Neural crest cell (in vitro differentiated cells): ENCODE results near the gene TWF2. TPM values are rescaled to one million over a fixed set of nuclear protein-coding genes. Genes with fewer than 3 reads are reported as not detected.

ENCODE experiments used
- DNase-seq: peaks from one replicate; pipeline ENCODE4 v3.0.0; 2021; ENCODE audit warnings: low read depth, mixed read lengths, low spot score
- H3K27ac Mint-ChIP-seq: one replicate; pipeline ENCODE4 v1.8.0; 2021; ENCODE audit warnings: mild to moderate bottlenecking, mixed read lengths; ENCODE audit not compliant: unreplicated experiment
- H3K27me3 Mint-ChIP-seq: 2 replicates; pipeline ENCODE4 v1.8.0; 2021; ENCODE audit warnings: low read depth, mild to moderate bottlenecking, mixed read lengths
- H3K36me3 Mint-ChIP-seq: 2 replicates; pipeline ENCODE4 v1.8.0; 2021; ENCODE audit warnings: low read depth, mild to moderate bottlenecking, mixed read lengths
- H3K4me1 Mint-ChIP-seq: 2 replicates; pipeline ENCODE4 v1.8.0; 2021; ENCODE audit warnings: mixed read lengths
- H3K4me3 Mint-ChIP-seq: one replicate; pipeline ENCODE4 v1.8.0; 2021; ENCODE audit warnings: mild to moderate bottlenecking, mixed read lengths
- H3K9me3 Mint-ChIP-seq: 2 replicates; pipeline ENCODE4 v1.8.0; 2021; ENCODE audit warnings: mixed read lengths
- CTCF ChIP-seq: fragments of 200-600 bp; sonication (generic); conservative IDR thresholded peaks from 2 replicates; pipeline ENCODE4 v1.5.0; 2021; ENCODE audit warnings: antibody characterized with exemption, mild to moderate bottlenecking
- total RNA-seq: library from RNA; stranded (reverse); gene quantifications from 2 replicates; pipeline ENCODE4 v1.2.1, GENCODE V29; 2021

The TWF2 gene
- total RNA-seq, 1 donor from 2014 or later = 31.7 TPM

- H3K4me1 Mint-ChIP-seq = peaks cover 4% of the 10 kb centered on the region
- peaks cover 8% of the 10 kb centered on the region for H3K36me3 Mint-ChIP-seq
- TF ChIP-seq CTCF = no peak
- DNase-seq = no peak
- peaks cover 34% of the 10 kb centered on the region for H3K27me3 Mint-ChIP-seq
- no peaks in the 10 kb centered on the region for H3K9me3 Mint-ChIP-seq
- peak overlapping the region; percentile 16 for H3K4me3 Mint-ChIP-seq
- H3K27ac Mint-ChIP-seq = no peak overlapping the region
These were observed 10.7 kb upstream of the TWF2 start for GRCh38 chr3:52249683-52250082.

DNA sequence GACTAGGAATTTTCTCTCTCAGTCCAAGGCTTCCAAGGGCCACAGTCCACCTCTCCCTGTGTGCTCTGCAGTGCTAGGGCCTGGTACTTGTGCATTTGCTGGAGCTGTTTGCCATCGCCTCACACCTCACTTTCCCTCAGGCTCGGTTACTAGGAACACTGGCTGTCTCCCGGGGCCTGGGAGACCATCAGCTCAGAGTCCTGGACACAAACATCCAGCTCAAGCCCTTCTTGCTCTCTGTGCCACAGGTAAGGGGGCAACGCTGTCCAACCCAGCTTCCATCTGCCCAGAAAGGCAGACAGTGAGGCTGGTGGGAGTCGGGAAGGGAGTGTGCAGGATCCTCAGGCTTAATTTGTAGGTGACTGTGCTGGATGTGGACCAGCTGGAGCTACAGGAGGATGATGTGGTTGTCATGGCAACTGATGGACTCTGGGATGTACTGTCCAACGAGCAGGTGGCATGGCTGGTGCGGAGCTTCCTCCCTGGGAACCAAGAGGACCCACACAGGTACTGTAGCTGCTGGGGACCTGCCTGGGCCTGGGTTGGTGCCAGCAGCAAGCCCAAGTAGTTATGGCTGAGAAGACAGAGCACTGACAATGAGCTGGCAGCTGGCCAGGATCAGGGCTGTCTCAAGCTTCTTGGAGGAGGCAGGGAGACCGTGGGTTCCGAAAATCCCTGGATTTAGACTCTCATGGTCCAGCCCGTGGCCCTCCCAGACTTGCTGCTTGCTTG lies 10.0 kb upstream of the TWF2 start:
- no peaks in the 10 kb centered on the region for H3K9me3 Mint-ChIP-seq
- H3K27ac Mint-ChIP-seq = no peak overlapping the region
- peak overlapping the region; percentile 76 for H3K4me3 Mint-ChIP-seq
- peaks cover 41% of the 10 kb centered on the region for H3K27me3 Mint-ChIP-seq
- no peak for DNase-seq
- no peak for TF ChIP-seq CTCF
- peaks cover 4% of the 10 kb centered on the region for H3K4me1 Mint-ChIP-seq
- peaks cover 8% of the 10 kb centered on the region for H3K36me3 Mint-ChIP-seq

GRCh38 chr3:52248165-52248541 lies 9.2 kb upstream of the TWF2 start:
- no peak for TF ChIP-seq CTCF
- Mint-ChIP-seq H3K4me1 (peaks cover 4% of the 10 kb centered on the region), H3K4me3 (peak overlapping the region; percentile 67), H3K27me3 (peaks cover 48% of the 10 kb centered on the region), H3K27ac (no peak overlapping the region), H3K9me3 (peaks cover 2% of the 10 kb centered on the region), H3K36me3 (peaks cover 8% of the 10 kb centered on the region)
- DNase-seq = no peak

- H3K4me3 Mint-ChIP-seq = peak overlapping the region; percentile 75
- peaks cover 8% of the 10 kb centered on the region for H3K36me3 Mint-ChIP-seq
- H3K27me3 Mint-ChIP-seq = peaks cover 51% of the 10 kb centered on the region
- peaks cover 2% of the 10 kb centered on the region for H3K9me3 Mint-ChIP-seq
- H3K4me1 Mint-ChIP-seq = peaks cover 4% of the 10 kb centered on the region
- no peak for DNase-seq
- no peak overlapping the region for H3K27ac Mint-ChIP-seq
- TF ChIP-seq CTCF = no peak
These were observed 8.6 kb upstream of the TWF2 start for GRCh38 chr3:52247409-52248164.

- H3K36me3 Mint-ChIP-seq = peaks cover 6% of the 10 kb centered on the region
- no peak overlapping the region for H3K27ac Mint-ChIP-seq
- peaks cover 2% of the 10 kb centered on the region for H3K9me3 Mint-ChIP-seq
These were observed 7.9 kb upstream of the TWF2 start for GRCh38 chr3:52246728-52247408.

More at GRCh38 chr3:52246728-52247408, 7.9 kb upstream of the TWF2 start:
- no peak for TF ChIP-seq CTCF
- DNase-seq = no peak
- H3K4me1 Mint-ChIP-seq = peaks cover 4% of the 10 kb centered on the region
- H3K27me3 Mint-ChIP-seq = peaks cover 51% of the 10 kb centered on the region
- H3K4me3 Mint-ChIP-seq = peak overlapping the region; percentile 75
